IMR-90 (cell line): ENCODE measurements around the gene YES1.

ENCODE experiments used
- MXI1 ChIP-seq: IDR thresholded peaks from 2 replicates; pipeline ENCODE4 v1.6.1; 2012; ENCODE audit warnings: low read depth, mild to moderate bottlenecking, low read length, moderate library complexity, borderline replicate concordance
- POLR2A ChIP-seq: IDR thresholded peaks from 2 replicates; pipeline ENCODE4 v1.6.1; 2012; ENCODE audit warnings: mild to moderate bottlenecking, low read depth, low read length
- RCOR1 ChIP-seq: IDR thresholded peaks from 2 replicates; pipeline ENCODE4 v1.6.1; 2012; ENCODE audit warnings: mild to moderate bottlenecking, low read length, improper control_type of control experiment; ENCODE audit not compliant: insufficient replicate concordance
- USF2 ChIP-seq: fragments of 150-350 bp; IDR thresholded peaks from 2 replicates; pipeline ENCODE4 v1.6.1; 2017; ENCODE audit warnings: mild to moderate bottlenecking, antibody characterized with exemption, low read length, low read depth
- TF ChIP-seq, protein P1 (sequence below): conservative IDR thresholded peaks from 2 replicates; pipeline ENCODE4 v1.5.1; 2012; ENCODE audit warnings: mild to moderate bottlenecking, low read depth, low read length, improper control_type of control experiment
- TF ChIP-seq, protein P2 (sequence below): fragments of 150-350 bp; IDR thresholded peaks from 2 replicates; pipeline ENCODE4 v1.6.1; 2016; ENCODE audit warnings: low read depth, mild to moderate bottlenecking, low read length, moderate library complexity, borderline replicate concordance

DNA sequence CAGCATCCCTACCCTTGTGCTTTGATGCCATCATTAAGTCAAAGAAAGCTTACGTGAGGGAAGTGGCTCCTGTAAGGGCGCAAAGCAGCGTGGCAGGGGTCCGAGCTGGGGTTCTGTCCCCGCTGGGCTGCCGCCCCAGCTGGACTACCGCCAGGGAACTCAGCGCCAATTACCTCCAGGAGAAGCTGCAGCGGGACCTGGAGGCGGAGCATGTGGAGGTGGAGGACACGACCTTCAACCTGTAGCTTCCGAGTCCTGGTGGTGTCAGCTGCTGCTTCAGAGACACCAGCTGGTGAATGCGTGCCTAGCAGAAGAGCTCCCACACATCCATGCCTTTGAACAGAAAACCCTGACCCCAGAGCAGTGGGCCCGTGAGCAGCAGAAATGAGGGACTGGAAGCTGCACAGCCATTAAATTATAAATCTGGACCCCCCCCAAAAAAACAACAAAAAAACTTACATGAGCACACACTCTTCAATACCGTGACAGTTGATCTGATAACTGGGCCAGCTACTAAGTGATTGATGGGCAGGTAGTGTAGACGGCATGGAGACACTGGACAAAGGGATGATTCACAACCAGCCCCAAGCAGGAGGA is 20.1 kb upstream of the YES1 start:
- no peak for TF ChIP-seq RCOR1
- no peak for TF ChIP-seq MXI1
- TF ChIP-seq, protein P1, sequence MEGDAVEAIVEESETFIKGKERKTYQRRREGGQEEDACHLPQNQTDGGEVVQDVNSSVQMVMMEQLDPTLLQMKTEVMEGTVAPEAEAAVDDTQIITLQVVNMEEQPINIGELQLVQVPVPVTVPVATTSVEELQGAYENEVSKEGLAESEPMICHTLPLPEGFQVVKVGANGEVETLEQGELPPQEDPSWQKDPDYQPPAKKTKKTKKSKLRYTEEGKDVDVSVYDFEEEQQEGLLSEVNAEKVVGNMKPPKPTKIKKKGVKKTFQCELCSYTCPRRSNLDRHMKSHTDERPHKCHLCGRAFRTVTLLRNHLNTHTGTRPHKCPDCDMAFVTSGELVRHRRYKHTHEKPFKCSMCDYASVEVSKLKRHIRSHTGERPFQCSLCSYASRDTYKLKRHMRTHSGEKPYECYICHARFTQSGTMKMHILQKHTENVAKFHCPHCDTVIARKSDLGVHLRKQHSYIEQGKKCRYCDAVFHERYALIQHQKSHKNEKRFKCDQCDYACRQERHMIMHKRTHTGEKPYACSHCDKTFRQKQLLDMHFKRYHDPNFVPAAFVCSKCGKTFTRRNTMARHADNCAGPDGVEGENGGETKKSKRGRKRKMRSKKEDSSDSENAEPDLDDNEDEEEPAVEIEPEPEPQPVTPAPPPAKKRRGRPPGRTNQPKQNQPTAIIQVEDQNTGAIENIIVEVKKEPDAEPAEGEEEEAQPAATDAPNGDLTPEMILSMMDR: no peak
- no peak for TF ChIP-seq POLR2A
- no peak for TF ChIP-seq USF2
- TF ChIP-seq, protein P2, sequence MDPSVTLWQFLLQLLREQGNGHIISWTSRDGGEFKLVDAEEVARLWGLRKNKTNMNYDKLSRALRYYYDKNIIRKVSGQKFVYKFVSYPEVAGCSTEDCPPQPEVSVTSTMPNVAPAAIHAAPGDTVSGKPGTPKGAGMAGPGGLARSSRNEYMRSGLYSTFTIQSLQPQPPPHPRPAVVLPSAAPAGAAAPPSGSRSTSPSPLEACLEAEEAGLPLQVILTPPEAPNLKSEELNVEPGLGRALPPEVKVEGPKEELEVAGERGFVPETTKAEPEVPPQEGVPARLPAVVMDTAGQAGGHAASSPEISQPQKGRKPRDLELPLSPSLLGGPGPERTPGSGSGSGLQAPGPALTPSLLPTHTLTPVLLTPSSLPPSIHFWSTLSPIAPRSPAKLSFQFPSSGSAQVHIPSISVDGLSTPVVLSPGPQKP: no peak
